A549 (cell line): Measurements from ENCODE around the gene ODAD4. TPM values are rescaled to one million over a fixed set of nuclear protein-coding genes. Genes with fewer than 3 reads are reported as not detected.

Experiments
- ATAC-seq, 2 experiments: fragments of 200-7000 bp in 1 of 2; fragments of >200 bp in 1 of 2; cut with Nextera tagmentation in 1 of 2; cut with Tn5 transposase in 1 of 2; 3 replicates each; pipeline versions ENCODE4 v1.8.0 to v1.9.1; 2018 to 2020; ENCODE audit warnings: mild to moderate bottlenecking in 1 of 2, moderate library complexity in 1 of 2
- CTCF ChIA-PET: fragments of 300-600 bp; sonication (Branson Sonifier 250); formaldehyde crosslinking; extraction: SDS; loops from one replicate; lab custom pipeline; 2021; ENCODE audit warnings: antibody characterized with exemption, inconsistent platforms; lab: Yijun Ruan, JAX
- POLR2A ChIA-PET: fragments of 350-600 bp; formaldehyde crosslinking; extraction: SDS; loops from one replicate; lab custom pipeline; 2021; ENCODE audit warnings: antibody characterized with exemption, inconsistent platforms; lab: Yijun Ruan, JAX
- DNase-seq, 2 experiments: peaks; one replicate each; pipeline versions ENCODE4 v3.0.0 to v3.0.0-alpha.2; 2011 to 2016; ENCODE audit warnings: low read depth in 1 of 2, low spot score in 1 of 2
- FAIRE-seq: peaks from 2 replicates; lab custom pipeline; 2011; peaks lifted over from hg19 to GRCh38; lab: Jason Lieb, UNC
- H3K27ac ChIP-seq, 2 experiments: fragments of >200 bp; sonication (Bioruptor Twin); formaldehyde crosslinking; 3 replicates each; pipeline ENCODE4 v1.5.1; 2016 to 2017
- H3K4me1 ChIP-seq: fragments of >200 bp; sonication (Bioruptor Twin); formaldehyde crosslinking; 3 replicates; pipeline ENCODE4 v1.6.1; 2016
- H3K4me2 ChIP-seq: fragments of >200 bp; sonication (Bioruptor Twin); formaldehyde crosslinking; 3 replicates; pipeline ENCODE4 v1.6.1; 2016
- H3K4me3 ChIP-seq: fragments of >200 bp; sonication (Bioruptor Twin); formaldehyde crosslinking; 3 replicates; pipeline ENCODE4 v1.5.1; 2016
- H3K9me3 ChIP-seq: fragments of >200 bp; sonication (Bioruptor Twin); formaldehyde crosslinking; 3 replicates; pipeline ENCODE4 v1.6.1; 2016
- CBX8 ChIP-seq: fragments of 200-600 bp; sonication (generic); IDR thresholded peaks from 2 replicates; pipeline ENCODE4 v1.6.1; 2016
- EHF ChIP-seq: fragments of 250-450 bp; sonication (Bioruptor Pico); IDR thresholded peaks from 2 replicates; pipeline ENCODE4 v1.5.0; 2020; ENCODE audit warnings: mild to moderate bottlenecking
- ESRRA ChIP-seq: fragments of 150-350 bp; IDR thresholded peaks from 2 replicates; pipeline ENCODE4 v1.6.1; 2014; ENCODE audit warnings: mild to moderate bottlenecking, low read length, borderline replicate concordance
- FOXS1 ChIP-seq: fragments of 250-450 bp; sonication (Bioruptor Pico); IDR thresholded peaks from 2 replicates; pipeline ENCODE4 v1.5.0; 2020; ENCODE audit warnings: mild to moderate bottlenecking, moderate library complexity
- HDAC2 ChIP-seq: fragments of 200-600 bp; sonication (generic); IDR thresholded peaks from 2 replicates; pipeline ENCODE4 v1.6.1; 2016
- HOXA7 ChIP-seq: fragments of 250-450 bp; sonication (Bioruptor Pico); IDR thresholded peaks from 2 replicates; pipeline ENCODE4 v1.5.0; 2020; ENCODE audit warnings: mild to moderate bottlenecking, moderate library complexity
- KDM5A ChIP-seq: fragments of 200-600 bp; sonication (generic); IDR thresholded peaks from 2 replicates; pipeline ENCODE4 v1.6.1; 2016; ENCODE audit warnings: antibody characterized with exemption, mild to moderate bottlenecking
- MAX ChIP-seq: IDR thresholded peaks from 2 replicates; pipeline ENCODE4 v1.6.1; 2012
- MAZ ChIP-seq: fragments of 150-350 bp; IDR thresholded peaks from 2 replicates; pipeline ENCODE4 v1.6.1; 2014; ENCODE audit warnings: antibody characterized with exemption, low read depth, low read length, borderline replicate concordance
- RARB ChIP-seq: fragments of 250-450 bp; sonication (Bioruptor Pico); IDR thresholded peaks from 2 replicates; pipeline ENCODE4 v1.8.0; 2021; ENCODE audit warnings: mild to moderate bottlenecking, moderate library complexity
- RCOR1 ChIP-seq: fragments of 150-350 bp; IDR thresholded peaks from 2 replicates; pipeline ENCODE4 v1.6.1; 2014; ENCODE audit warnings: antibody characterized with exemption, low read length, low read depth
- RNF2 ChIP-seq: fragments of 200-600 bp; sonication (generic); IDR thresholded peaks from 2 replicates; pipeline ENCODE4 v1.6.1; 2016; ENCODE audit warnings: low read depth, mild to moderate bottlenecking, antibody characterized with exemption, moderate library complexity, borderline replicate concordance
- SREBF2 ChIP-seq: fragments of 450-650 bp; IDR thresholded peaks from 2 replicates; pipeline ENCODE4 v1.6.1; 2014; ENCODE audit warnings: mild to moderate bottlenecking, moderate library complexity
- TFCP2L1 ChIP-seq: fragments of 250-450 bp; sonication (Bioruptor Pico); IDR thresholded peaks from 2 replicates; pipeline ENCODE4 v1.5.0; 2021; ENCODE audit warnings: mild to moderate bottlenecking
- TP53 ChIP-seq: fragments of 250-450 bp; sonication (Bioruptor Pico); IDR thresholded peaks from 2 replicates; pipeline ENCODE4 v1.5.0; 2021; ENCODE audit warnings: mild to moderate bottlenecking, moderate library complexity
- ZC3H11A ChIP-seq: fragments of 450-650 bp; IDR thresholded peaks from 2 replicates; pipeline ENCODE4 v1.6.1; 2014; ENCODE audit warnings: antibody characterized with exemption, mild to moderate bottlenecking
- WGBS: methylation state at CpG from one replicate; pipeline ENCODE4 v1.1.6; 2017; ENCODE audit errors: missing lambda C conversion rate; 5-methylcytosine and 5-hydroxymethylcytosine counted together
- polyA plus RNA-seq, 4 experiments: library from polyadenylated mRNA; depleted of rRNA in 3 of 4; stranded (reverse); fragments of >200 nt; fragmentation: RNase III in 1 of 4; extraction: RNeasy Plus Mini Kit Qiagen cat#74134 plus additional on column Dnase treatment in 1 of 4; gene quantifications; 2 replicates in 3 of 4; 3 replicates in 1 of 4; pipeline ENCODE4 v1.2.3, GENCODE V29; 2011 to 2017
- TF ChIP-seq, protein P1 (sequence below): IDR thresholded peaks from 2 replicates; pipeline ENCODE4 v1.6.1; 2012
- TF ChIP-seq, protein P2 (sequence below): fragments of 150-350 bp; IDR thresholded peaks from 2 replicates; pipeline ENCODE4 v1.6.1; 2014; ENCODE audit warnings: low read depth, mild to moderate bottlenecking, low read length
- TF ChIP-seq, protein P3 (sequence below): fragments of >200 bp; sonication (Bioruptor Twin); formaldehyde crosslinking; IDR thresholded peaks from 3 replicates; pipeline ENCODE4 v1.5.1; 2016
- TF ChIP-seq, protein P4 (sequence below): IDR thresholded peaks from 2 replicates; pipeline ENCODE4 v1.6.1; 2012; ENCODE audit warnings: low read depth, borderline replicate concordance

Gene ODAD4
- polyA plus RNA-seq, 2 of the 4 experiments (the other 2 are of a cell fraction), result 2.0 to 2.3 TPM

DNA sequence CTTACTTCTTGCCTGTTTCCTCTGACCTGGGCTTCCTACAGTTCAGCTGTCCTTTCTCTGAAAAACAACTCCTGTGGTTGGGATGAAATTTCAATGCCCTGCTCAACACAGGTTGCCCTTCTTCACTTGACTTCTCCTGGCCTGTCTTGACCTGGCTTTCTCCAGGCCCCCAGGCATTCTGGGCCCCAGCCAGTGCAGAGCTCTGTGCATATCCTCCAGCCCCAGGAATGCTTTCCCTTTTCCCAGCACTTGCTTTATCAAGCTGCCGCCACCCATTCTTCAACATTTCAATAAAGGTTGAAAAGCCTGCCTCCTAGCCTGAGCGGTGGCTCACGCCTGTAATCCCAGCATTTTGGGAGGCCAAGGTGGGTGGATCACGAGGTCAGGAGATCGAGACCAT lies 10.8 kb downstream of the ODAD4 start:
- WGBS, result 73% methylated on average over 5 of the region's 5 CpGs
- no peaks in the 10 kb centered on the region for H3K4me1 ChIP-seq
- POLR2A ChIA-PET, result no interaction called here
- DNase-seq, result no peak
- CTCF ChIA-PET, result interaction anchor here (1.3 to 15.4 kb wide), 3 partner anchors 11 to 19 kb away, joined by 4 to 204 read pairs (median 14); partner anchors contain the start of gene ODAD4
- TF ChIP-seq MAX, result no peak
- TF ChIP-seq RARB (CRISPR knock-in tag), result no peak
- TF ChIP-seq RNF2, result no peak
- TF ChIP-seq KDM5A, result no peak
- no peak for TF ChIP-seq SREBF2
- TF ChIP-seq HDAC2, result no peak
- TF ChIP-seq, protein P1, sequence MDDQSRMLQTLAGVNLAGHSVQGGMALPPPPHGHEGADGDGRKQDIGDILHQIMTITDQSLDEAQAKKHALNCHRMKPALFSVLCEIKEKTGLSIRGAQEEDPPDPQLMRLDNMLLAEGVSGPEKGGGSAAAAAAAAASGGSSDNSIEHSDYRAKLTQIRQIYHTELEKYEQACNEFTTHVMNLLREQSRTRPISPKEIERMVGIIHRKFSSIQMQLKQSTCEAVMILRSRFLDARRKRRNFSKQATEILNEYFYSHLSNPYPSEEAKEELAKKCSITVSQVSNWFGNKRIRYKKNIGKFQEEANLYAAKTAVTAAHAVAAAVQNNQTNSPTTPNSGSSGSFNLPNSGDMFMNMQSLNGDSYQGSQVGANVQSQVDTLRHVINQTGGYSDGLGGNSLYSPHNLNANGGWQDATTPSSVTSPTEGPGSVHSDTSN, result no peak
- H3K4me2 ChIP-seq, result no peak overlapping the region
- H3K9me3 ChIP-seq, result no peaks in the 10 kb centered on the region
- FAIRE-seq, result no peak
- no peak overlapping the region for H3K27ac ChIP-seq
- H3K4me3 ChIP-seq, result no peak overlapping the region
- no peak for ATAC-seq

- Histone ChIP-seq H3K4me2 (no peak overlapping the region), H3K27ac (no peak overlapping the region), H3K4me3 (no peak overlapping the region), H3K9me3 (no peaks in the 10 kb centered on the region), H3K4me1 (no peaks in the 10 kb centered on the region)
- WGBS, result 92% methylated on average over 8 of the region's 8 CpGs
- TF ChIP-seq, protein P2, sequence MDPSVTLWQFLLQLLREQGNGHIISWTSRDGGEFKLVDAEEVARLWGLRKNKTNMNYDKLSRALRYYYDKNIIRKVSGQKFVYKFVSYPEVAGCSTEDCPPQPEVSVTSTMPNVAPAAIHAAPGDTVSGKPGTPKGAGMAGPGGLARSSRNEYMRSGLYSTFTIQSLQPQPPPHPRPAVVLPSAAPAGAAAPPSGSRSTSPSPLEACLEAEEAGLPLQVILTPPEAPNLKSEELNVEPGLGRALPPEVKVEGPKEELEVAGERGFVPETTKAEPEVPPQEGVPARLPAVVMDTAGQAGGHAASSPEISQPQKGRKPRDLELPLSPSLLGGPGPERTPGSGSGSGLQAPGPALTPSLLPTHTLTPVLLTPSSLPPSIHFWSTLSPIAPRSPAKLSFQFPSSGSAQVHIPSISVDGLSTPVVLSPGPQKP, result no peak
- no peak for TF ChIP-seq MAZ
- TF ChIP-seq TFCP2L1 (CRISPR knock-in tag), result no peak
- no peak for TF ChIP-seq CBX8
- TF ChIP-seq, protein P1, result no peak
- TF ChIP-seq ESRRA, result no peak
- no peak for TF ChIP-seq ZC3H11A
- TF ChIP-seq TP53 (CRISPR knock-in tag), result no peak
- TF ChIP-seq, protein P3, sequence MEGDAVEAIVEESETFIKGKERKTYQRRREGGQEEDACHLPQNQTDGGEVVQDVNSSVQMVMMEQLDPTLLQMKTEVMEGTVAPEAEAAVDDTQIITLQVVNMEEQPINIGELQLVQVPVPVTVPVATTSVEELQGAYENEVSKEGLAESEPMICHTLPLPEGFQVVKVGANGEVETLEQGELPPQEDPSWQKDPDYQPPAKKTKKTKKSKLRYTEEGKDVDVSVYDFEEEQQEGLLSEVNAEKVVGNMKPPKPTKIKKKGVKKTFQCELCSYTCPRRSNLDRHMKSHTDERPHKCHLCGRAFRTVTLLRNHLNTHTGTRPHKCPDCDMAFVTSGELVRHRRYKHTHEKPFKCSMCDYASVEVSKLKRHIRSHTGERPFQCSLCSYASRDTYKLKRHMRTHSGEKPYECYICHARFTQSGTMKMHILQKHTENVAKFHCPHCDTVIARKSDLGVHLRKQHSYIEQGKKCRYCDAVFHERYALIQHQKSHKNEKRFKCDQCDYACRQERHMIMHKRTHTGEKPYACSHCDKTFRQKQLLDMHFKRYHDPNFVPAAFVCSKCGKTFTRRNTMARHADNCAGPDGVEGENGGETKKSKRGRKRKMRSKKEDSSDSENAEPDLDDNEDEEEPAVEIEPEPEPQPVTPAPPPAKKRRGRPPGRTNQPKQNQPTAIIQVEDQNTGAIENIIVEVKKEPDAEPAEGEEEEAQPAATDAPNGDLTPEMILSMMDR, result no peak
- no peak for TF ChIP-seq FOXS1
- no peak for TF ChIP-seq KDM5A
- TF ChIP-seq, protein P4, sequence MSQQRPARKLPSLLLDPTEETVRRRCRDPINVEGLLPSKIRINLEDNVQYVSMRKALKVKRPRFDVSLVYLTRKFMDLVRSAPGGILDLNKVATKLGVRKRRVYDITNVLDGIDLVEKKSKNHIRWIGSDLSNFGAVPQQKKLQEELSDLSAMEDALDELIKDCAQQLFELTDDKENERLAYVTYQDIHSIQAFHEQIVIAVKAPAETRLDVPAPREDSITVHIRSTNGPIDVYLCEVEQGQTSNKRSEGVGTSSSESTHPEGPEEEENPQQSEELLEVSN, result no peak
- no peak for TF ChIP-seq RCOR1
- no peak for TF ChIP-seq HOXA7 (CRISPR knock-in tag)
- TF ChIP-seq EHF (CRISPR knock-in tag), result no peak
- DNase-seq (no peak), ATAC-seq (no peak; a peak in 1 of 6 replicates), FAIRE-seq (no peak)
- CTCF ChIA-PET, result interaction anchor here (0.6 to 15.4 kb wide), 4 partner anchors 9 to 17 kb away, joined by 3 to 204 read pairs (median 4); partner anchors contain the start of gene ODAD4
- POLR2A ChIA-PET, result no interaction called here
Measured at GRCh38 chr17:41942626-41943373, 12.4 kb downstream of the ODAD4 start.
